GM18520 (cell line): Measurements from ENCODE around the gene ATP6V1E1.

Source experiments
- ATAC-seq: cut with Tn5 transposase; IDR thresholded peaks from one replicate; pipeline ENCODE4 v1.9.1; 2021; ENCODE audit not compliant: unreplicated experiment

Gene ATP6V1E1

GRCh38 chr22:17548756-17549035 lies 79.9 kb downstream of the ATP6V1E1 start:
- ATAC-seq: no peak

GRCh38 chr22:17548010-17548755 lies 80.4 kb downstream of the ATP6V1E1 start:
- ATAC-seq: no peak

GRCh38 chr22:17542452-17542851 lies 86.1 kb downstream of the ATP6V1E1 start:
- ATAC-seq: no peak
